A673 (cell line): Measurements from ENCODE around the gene CHD3.

Experiments
- CTCF ChIP-seq: fragments of 300-800, 200-600 bp; sonication (generic); conservative IDR thresholded peaks from 2 replicates; pipeline ENCODE4 v1.5.1; 2017; ENCODE audit warnings: low read depth, mild to moderate bottlenecking, antibody characterized with exemption, low read length, moderate library complexity, mixed read lengths
- EZH2 ChIP-seq: fragments of 200-600 bp; sonication (generic); IDR thresholded peaks from 2 replicates; pipeline ENCODE4 v1.6.1; 2017; ENCODE audit warnings: borderline replicate concordance, low read depth, mild to moderate bottlenecking, mixed read lengths, antibody characterized with exemption, low read length; ENCODE audit not compliant: poor library complexity, severe bottlenecking

- TF ChIP-seq CTCF (no peak), EZH2 (no peak)
These were observed 52.2 kb downstream of the CHD3 start for GRCh38 chr17:7940743-7941142.
